Skeletal muscle tissue (tissue), 4 donors: Measurements from ENCODE around the gene EMC1. TPM values are rescaled to one million over a fixed set of nuclear protein-coding genes. Genes with fewer than 3 reads are reported as not detected.
"Not testable (repeated sequence)": the region's sequence is repeated elsewhere in the genome, so short reads cannot be mapped to it uniquely, and the experiment has no call there.

Experiments
- H3K27ac ChIP-seq: one replicate; pipeline ENCODE4 v1.7.0; 2013; ENCODE audit warnings: mild to moderate bottlenecking, low read depth, low read length, inconsistent platforms
- H3K27me3 ChIP-seq, 3 donors: one replicate each; pipeline ENCODE4 v1.7.0; 2013; ENCODE audit warnings: low read length in 3 of 3; ENCODE audit not compliant: control insufficient read depth in 3 of 3, insufficient read depth in 3 of 3
- H3K36me3 ChIP-seq, 3 donors: one replicate each; pipeline ENCODE4 v1.7.0; 2013; ENCODE audit warnings: low read length in 3 of 3; ENCODE audit not compliant: control insufficient read depth in 3 of 3, insufficient read depth in 3 of 3
- H3K4me1 ChIP-seq, 3 donors: one replicate each; pipeline ENCODE4 v1.7.0; 2013; ENCODE audit warnings: low read length in 3 of 3, mild to moderate bottlenecking in 3 of 3; ENCODE audit not compliant: control insufficient read depth in 3 of 3, insufficient read depth in 3 of 3
- H3K4me3 ChIP-seq, 3 donors: one replicate each; pipeline ENCODE4 v1.7.0; 2013; ENCODE audit warnings: low read length in 3 of 3
- H3K9ac ChIP-seq, 3 donors: one replicate each; pipeline ENCODE4 v1.7.0; 2013; ENCODE audit warnings: low read length in 3 of 3, mild to moderate bottlenecking in 3 of 3, moderate library complexity in 2 of 3, low read depth in 1 of 3
- H3K9me3 ChIP-seq, 3 donors: one replicate each; pipeline ENCODE4 v1.7.0; 2013; ENCODE audit warnings: low read length in 3 of 3; ENCODE audit not compliant: control insufficient read depth in 3 of 3
- total RNA-seq: library from RNA; depleted of rRNA; stranded (reverse); fragments of >200 nt; gene quantifications from one replicate; pipeline ENCODE4 v1.2.3, GENCODE V29; 2014
- donor health status: Osteomylitis.

The EMC1 gene
- total RNA-seq, 1 donor from 2014 or later = 36.5 TPM

- H3K27me3 ChIP-seq = no peaks in the 10 kb centered on the region
- no peak overlapping the region for H3K27ac ChIP-seq
- no peaks in the 10 kb centered on the region for H3K9me3 ChIP-seq
- peaks cover 54 to 80% (median 76%) of the 10 kb centered on the region in 3 donors for H3K36me3 ChIP-seq
- peaks cover 0 to under 1% (median 0%) of the 10 kb centered on the region in 3 donors for H3K4me1 ChIP-seq
- no peak overlapping the region for H3K4me3 ChIP-seq
- no peak overlapping the region for H3K9ac ChIP-seq
These were observed 55.0 kb downstream of the EMC1 start for GRCh38 chr1:19196331-19196730.

- Histone ChIP-seq H3K4me1 (no peaks in the 10 kb centered on the region), H3K9ac (no peak overlapping the region), H3K27ac (no peak overlapping the region), H3K36me3 (peaks cover 43 to 62% (median 62%) of the 10 kb centered on the region in 3 donors), H3K4me3 (no peak overlapping the region), H3K9me3 (no peaks in the 10 kb centered on the region), H3K27me3 (no peaks in the 10 kb centered on the region)
These were observed 58.3 kb downstream of the EMC1 start for GRCh38 chr1:19193004-19193403.

GRCh38 chr1:19191811-19192210, 59.5 kb downstream of the EMC1 start:
- Histone ChIP-seq H3K4me1 (no peaks in the 10 kb centered on the region), H3K9me3 (no peaks in the 10 kb centered on the region), H3K27ac (no peak overlapping the region), H3K27me3 (no peaks in the 10 kb centered on the region), H3K4me3 (no peak overlapping the region), H3K36me3 (peaks cover 35 to 59% (median 59%) of the 10 kb centered on the region in 3 donors), H3K9ac (no peak overlapping the region)

GRCh38 chr1:19190468-19190867, 60.9 kb downstream of the EMC1 start:
- no peak overlapping the region for H3K9ac ChIP-seq
- H3K27me3 ChIP-seq = no peaks in the 10 kb centered on the region
- H3K27ac ChIP-seq = no peak overlapping the region
- H3K4me1 ChIP-seq = no peaks in the 10 kb centered on the region
- H3K4me3 ChIP-seq = no peak overlapping the region
- no peaks in the 10 kb centered on the region for H3K9me3 ChIP-seq
- H3K36me3 ChIP-seq = peaks cover 34 to 59% (median 58%) of the 10 kb centered on the region in 3 donors

- H3K9ac ChIP-seq = no peak overlapping the region
- no peaks in the 10 kb centered on the region for H3K27me3 ChIP-seq
- H3K9me3 ChIP-seq = no peaks in the 10 kb centered on the region
- no peak overlapping the region for H3K27ac ChIP-seq
- H3K4me3 ChIP-seq = no peak overlapping the region
- no peaks in the 10 kb centered on the region for H3K4me1 ChIP-seq
- H3K36me3 ChIP-seq = peaks cover 41 to 69% (median 66%) of the 10 kb centered on the region in 3 donors
These were observed 62.1 kb downstream of the EMC1 start for GRCh38 chr1:19189270-19189669.

- Histone ChIP-seq H3K9me3 (no peaks in the 10 kb centered on the region), H3K9ac (no peak overlapping the region), H3K27ac (no peak overlapping the region)
These were observed 63.5 kb downstream of the EMC1 start for GRCh38 chr1:19187852-19188251.

GRCh38 chr1:19186001-19186400, 65.3 kb downstream of the EMC1 start:
- Histone ChIP-seq H3K27ac (no peak overlapping the region), H3K4me3 (no peak overlapping the region), H3K27me3 (no peaks in the 10 kb centered on the region), H3K9ac (no peak overlapping the region), H3K9me3 (no peaks in the 10 kb centered on the region), H3K4me1 (no peaks in the 10 kb centered on the region), H3K36me3 (peaks cover 45 to 74% (median 69%) of the 10 kb centered on the region in 3 donors)

More at GRCh38 chr1:19187852-19188251, 63.5 kb downstream of the EMC1 start:
- no peak overlapping the region for H3K4me3 ChIP-seq
- H3K27me3 ChIP-seq = no peaks in the 10 kb centered on the region
- peaks cover 42 to 72% (median 68%) of the 10 kb centered on the region in 3 donors for H3K36me3 ChIP-seq
- H3K4me1 ChIP-seq = no peaks in the 10 kb centered on the region

GRCh38 chr1:19182223-19182622, 69.1 kb downstream of the EMC1 start:
- Histone ChIP-seq H3K4me1 (no peaks in the 10 kb centered on the region), H3K9ac (no peak overlapping the region), H3K27ac (no peak overlapping the region), H3K36me3 (peaks cover 73 to 83% (median 79%) of the 10 kb centered on the region in 3 donors), H3K27me3 (no peaks in the 10 kb centered on the region), H3K4me3 (no peak overlapping the region), H3K9me3 (no peaks in the 10 kb centered on the region)

- not testable (repeated sequence) for H3K9ac ChIP-seq, H3K27me3 ChIP-seq
- H3K36me3 ChIP-seq = peaks cover 78 to 79% (median 79%) of the 10 kb centered on the region in 3 donors
These were observed 71.1 kb downstream of the EMC1 start for GRCh38 chr1:19180265-19180657.

GRCh38 chr1:19179597-19180264, 71.6 kb downstream of the EMC1 start:
- Histone ChIP-seq H3K4me1 (no peaks in the 10 kb centered on the region), H3K27ac (no peak overlapping the region), H3K4me3 (no peak overlapping the region), H3K27me3 (no peaks in the 10 kb centered on the region), H3K36me3 (peaks cover 76 to 78% (median 77%) of the 10 kb centered on the region in 3 donors), H3K9me3 (no peaks in the 10 kb centered on the region), H3K9ac (no peak overlapping the region)

More at GRCh38 chr1:19180265-19180657, 71.1 kb downstream of the EMC1 start:
- not testable (repeated sequence) for H3K4me3 ChIP-seq, H3K9me3 ChIP-seq, H3K4me1 ChIP-seq, H3K27ac ChIP-seq
